Testis (tissue), 3 donors: ENCODE results near the gene RESF1. TPM values are rescaled to one million over a fixed set of nuclear protein-coding genes. Genes with fewer than 3 reads are reported as not detected.
A peak's percentile ranks its signal among the peaks of the same experiment; 100 is the strongest.

ENCODE experiments used
- DNase-seq: peaks from one replicate; pipeline ENCODE4 v3.0.0-alpha.2; 2019
- H3K27ac ChIP-seq, 2 donors: fragments of 200-600 bp; sonication (generic); one replicate each; pipeline ENCODE4 v1.5.1; 2019
- H3K27me3 ChIP-seq: fragments of 200-600 bp; sonication (generic); one replicate; pipeline ENCODE4 v1.5.1; 2019
- H3K36me3 ChIP-seq: fragments of 200-600 bp; sonication (generic); one replicate; pipeline ENCODE4 v1.5.1; 2017; ENCODE audit warnings: low read depth; ENCODE audit errors: missing control alignments
- H3K4me1 ChIP-seq: fragments of 200-600 bp; sonication (generic); one replicate; pipeline ENCODE4 v1.5.1; 2019
- H3K4me3 ChIP-seq, 2 donors: fragments of 200-600 bp; sonication (generic); one replicate each; pipeline ENCODE4 v1.5.1; 2017 to 2019
- H3K9me3 ChIP-seq: fragments of 200-600 bp; sonication (generic); one replicate; pipeline ENCODE4 v1.5.1; 2017
- CTCF ChIP-seq, 3 experiments: fragments of 450-650 bp in 2 of 3; fragments of 200-600 bp in 1 of 3; sonication (generic) in 1 of 3; IDR thresholded peaks; one replicate each; pipeline ENCODE4 v1.5.1; 2016 to 2019; ENCODE audit warnings: antibody characterized with exemption in 3 of 3, mild to moderate bottlenecking in 2 of 3, moderate library complexity in 1 of 3
- POLR2A ChIP-seq: fragments of 450-650 bp; IDR thresholded peaks from one replicate; pipeline ENCODE4 v1.6.1; 2017; ENCODE audit warnings: antibody characterized with exemption, mild to moderate bottlenecking, moderate library complexity
- WGBS, 2 donors: methylation state at CpG; one replicate each; pipeline ENCODE4 v1.1.5; 2018; 5-methylcytosine and 5-hydroxymethylcytosine counted together
- intact Hi-C: fragments of 100-400 bp; cut with DNase I; formaldehyde crosslinking; loops from one replicate; pipeline ENCODE4 v1.15.1; 2023; ENCODE audit warnings: low total_unique reads
- polyA plus RNA-seq: library from polyadenylated mRNA; stranded (reverse); fragments of 350-450 nt; fragmentation: Illumina TruSeq; extraction: RNeasy Lipid Tissue Mini Kit (QIAGEN cat#74804); gene quantifications from one replicate; pipeline ENCODE4 v1.2.3, GENCODE V29; 2014; ENCODE audit warnings: low read depth, low replicate concordance; ENCODE audit not compliant: insufficient read depth
- total RNA-seq, 2 donors: library from RNA; depleted of rRNA; stranded (reverse); fragments of >200 nt; gene quantifications; one replicate each; pipeline ENCODE4 v1.2.3, GENCODE V29; 2016

RESF1 gene
- total and polyA plus RNA-seq, 3 donors from 2014 or later, result 13.7 to 101 (median 96.1) TPM

- Histone ChIP-seq H3K4me3 (no peak overlapping the region), H3K27me3 (no peaks in the 10 kb centered on the region), H3K4me1 (peaks cover 43% of the 10 kb centered on the region), H3K36me3 (no peaks in the 10 kb centered on the region), H3K27ac (no peak overlapping the region), H3K9me3 (no peaks in the 10 kb centered on the region)
- no peak for TF ChIP-seq CTCF (IDR thresholded peaks at IDR 0.05)
- DNase-seq, result no peak
- intact Hi-C loops, result no loop called here
- 96 to 98% methylated on average over 3 of the region's 3 CpGs for WGBS, 2 donors
Measured at GRCh38 chr12:31964280-31964679, 5.1 kb downstream of the RESF1 start.

- H3K4me1 ChIP-seq, result peaks cover 43% of the 10 kb centered on the region
- H3K36me3 ChIP-seq, result no peaks in the 10 kb centered on the region
- DNase-seq, result peak; percentile 30
- no peaks in the 10 kb centered on the region for H3K27me3 ChIP-seq
- TF ChIP-seq CTCF (IDR thresholded peaks at IDR 0.05), result no peak
- no peak for TF ChIP-seq POLR2A
- intact Hi-C loops, result no loop called here
- 72 to 82% methylated on average over 9 of the region's 9 CpGs for WGBS, 2 donors
- no peak overlapping the region for H3K27ac ChIP-seq
- no peaks in the 10 kb centered on the region for H3K9me3 ChIP-seq
- H3K4me3 ChIP-seq, result no peak overlapping the region
Measured at GRCh38 chr12:31965090-31965489, 5.9 kb downstream of the RESF1 start.

- H3K36me3 ChIP-seq, result no peaks in the 10 kb centered on the region
- H3K4me3 ChIP-seq, result no peak overlapping the region
- no peak for DNase-seq
- H3K4me1 ChIP-seq, result peaks cover 35% of the 10 kb centered on the region
- WGBS, 2 donors, result 37 to 52% methylated on average over 5 of the region's 5 CpGs
- intact Hi-C loops, result no loop called here
- H3K27me3 ChIP-seq, result no peaks in the 10 kb centered on the region
- no peak for TF ChIP-seq POLR2A
- H3K27ac ChIP-seq, result peak overlapping the region in 1 of 2 donors; percentile 42
- H3K9me3 ChIP-seq, result no peaks in the 10 kb centered on the region
Measured at GRCh38 chr12:31966558-31967205, 7.5 kb downstream of the RESF1 start.

DNA sequence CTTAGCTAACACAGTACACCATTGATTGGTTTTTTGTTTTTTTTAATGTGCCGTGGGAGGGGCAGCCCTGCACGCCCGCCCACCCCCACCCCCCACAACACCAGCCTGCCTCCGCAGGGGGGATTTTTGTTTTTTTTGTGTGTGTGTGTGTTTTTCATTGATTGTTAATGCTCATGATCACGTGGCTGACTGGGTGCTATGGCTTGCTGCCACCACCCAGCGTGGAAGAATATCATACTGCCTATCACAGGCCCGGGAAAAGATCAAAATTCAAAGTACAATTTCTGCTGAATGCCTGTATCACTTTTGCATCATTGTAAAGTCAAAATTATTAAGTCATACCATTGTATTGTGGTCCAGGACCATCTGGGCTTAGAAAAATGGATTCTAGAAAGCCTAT lies 8.3 kb downstream of the RESF1 start:
- intact Hi-C loops, result no loop called here
- Histone ChIP-seq H3K27me3 (no peaks in the 10 kb centered on the region), H3K9me3 (no peaks in the 10 kb centered on the region), H3K27ac (no peak overlapping the region), H3K4me3 (no peak overlapping the region), H3K4me1 (peaks cover 26% of the 10 kb centered on the region), H3K36me3 (no peaks in the 10 kb centered on the region)
- no peak for TF ChIP-seq POLR2A
- no peak for TF ChIP-seq CTCF (IDR thresholded peaks at IDR 0.05)
- no peak for DNase-seq
- 82 to 83% methylated on average over 7 of the region's 7 CpGs for WGBS, 2 donors

- TF ChIP-seq CTCF (IDR thresholded peaks at IDR 0.05) (no peak), POLR2A (no peak)
- no peak overlapping the region for H3K27ac ChIP-seq
- no peaks in the 10 kb centered on the region for H3K9me3 ChIP-seq
- H3K27me3 ChIP-seq, result no peaks in the 10 kb centered on the region
- peaks cover 19% of the 10 kb centered on the region for H3K4me1 ChIP-seq
- H3K4me3 ChIP-seq, result no peak overlapping the region
- H3K36me3 ChIP-seq, result no peaks in the 10 kb centered on the region
- no peak for DNase-seq
- intact Hi-C loops, result no loop called here
Measured at GRCh38 chr12:31970199-31970598, 11.0 kb downstream of the RESF1 start.
